GM21390 (cell line): ENCODE results near the gene FZD10.

ENCODE experiments used
- ATAC-seq: cut with Tn5 transposase; IDR thresholded peaks from one replicate; pipeline ENCODE4 v1.9.1; 2021; ENCODE audit not compliant: unreplicated experiment

Gene FZD10

GRCh38 chr12:130131025-130131424 lies 31.2 kb upstream of the FZD10 start:
- no peak for ATAC-seq

- no peak for ATAC-seq
These were observed 30.5 kb upstream of the FZD10 start for GRCh38 chr12:130131801-130132200.

- ATAC-seq: no peak
These were observed 29.3 kb upstream of the FZD10 start for GRCh38 chr12:130132831-130133511.

GRCh38 chr12:130133851-130134562 lies 28.3 kb upstream of the FZD10 start:
- ATAC-seq: no peak

- ATAC-seq: no peak
These were observed 27.7 kb upstream of the FZD10 start for GRCh38 chr12:130134563-130134915.

- ATAC-seq: no peak
These were observed 25.7 kb upstream of the FZD10 start for GRCh38 chr12:130136509-130137039.

GRCh38 chr12:130137040-130138018 lies 24.9 kb upstream of the FZD10 start:
- no peak for ATAC-seq

GRCh38 chr12:130138478-130138877 lies 23.8 kb upstream of the FZD10 start:
- no peak for ATAC-seq

GRCh38 chr12:130139567-130140421 lies 22.5 kb upstream of the FZD10 start:
- ATAC-seq: no peak

GRCh38 chr12:130141105-130141504 lies 21.2 kb upstream of the FZD10 start:
- ATAC-seq: no peak

- ATAC-seq: no peak
These were observed 20.2 kb upstream of the FZD10 start for GRCh38 chr12:130141901-130142683.

GRCh38 chr12:130142736-130143135 lies 19.5 kb upstream of the FZD10 start:
- ATAC-seq: no peak

GRCh38 chr12:130143136-130143535 lies 19.1 kb upstream of the FZD10 start:
- ATAC-seq: no peak

- no peak for ATAC-seq
These were observed 18.0 kb upstream of the FZD10 start for GRCh38 chr12:130144256-130144655.

GRCh38 chr12:130145731-130146130 lies 16.5 kb upstream of the FZD10 start:
- no peak for ATAC-seq

GRCh38 chr12:130146176-130146931 lies 15.9 kb upstream of the FZD10 start:
- ATAC-seq: no peak

GRCh38 chr12:130147875-130148596 lies 14.2 kb upstream of the FZD10 start:
- ATAC-seq: no peak

GRCh38 chr12:130151846-130152245 lies 10.4 kb upstream of the FZD10 start:
- ATAC-seq: no peak
